Natural killer cell treated with Interleukin-12 subunit alpha and Interleukin-12 subunit beta and Interleukin-15 and Interleukin-18, amount 100 ng/mL, for 72 hours (primary cell): ENCODE data around the gene ABI1. TPM values are rescaled to one million over a fixed set of nuclear protein-coding genes. Genes with fewer than 3 reads are reported as not detected.

ENCODE experiments used
- ATAC-seq, 2 donors: fragments of 150-1000 bp; cut with Tn5 transposase in 1 of 2; sonication (Bioruptor Pico), chemical (Tn5 transposase) in 1 of 2; 2 replicates each; pipeline ENCODE4 v1.10.0; 2021
- DNase-seq: peaks from one replicate; pipeline ENCODE4 v3.0.0; 2022; ENCODE audit warnings: low spot score
- H3K27ac Mint-ChIP-seq, 2 donors: 1 replicate in 1 of 2; 2 replicates in 1 of 2; pipeline ENCODE4 v1.8.0; 2022; ENCODE audit warnings: mixed read lengths in 2 of 2, mild to moderate bottlenecking in 1 of 2, moderate library complexity in 1 of 2
- H3K27me3 Mint-ChIP-seq, 2 donors: 1 replicate in 1 of 2; 2 replicates in 1 of 2; pipeline ENCODE4 v1.8.0; 2022; ENCODE audit warnings: mixed read lengths in 2 of 2
- H3K36me3 Mint-ChIP-seq: one replicate; pipeline ENCODE4 v1.8.0; 2022; ENCODE audit warnings: mixed read lengths
- H3K4me1 Mint-ChIP-seq, 2 donors: 1 replicate in 1 of 2; 2 replicates in 1 of 2; pipeline ENCODE4 v1.8.0; 2022; ENCODE audit warnings: low read depth in 2 of 2, mixed read lengths in 2 of 2, mild to moderate bottlenecking in 1 of 2
- H3K4me3 Mint-ChIP-seq: one replicate; pipeline ENCODE4 v1.8.0; 2022; ENCODE audit warnings: mixed read lengths
- H3K9me3 Mint-ChIP-seq: 2 replicates; pipeline ENCODE4 v1.8.0; 2022; ENCODE audit warnings: mixed read lengths
- total RNA-seq, 2 donors: library from RNA; stranded (reverse); gene quantifications; one replicate each; pipeline ENCODE4 v1.2.3, GENCODE V29; 2022

The ABI1 gene
- total RNA-seq, 2 donors from 2014 or later: 42.1 to 66.7 TPM

DNA sequence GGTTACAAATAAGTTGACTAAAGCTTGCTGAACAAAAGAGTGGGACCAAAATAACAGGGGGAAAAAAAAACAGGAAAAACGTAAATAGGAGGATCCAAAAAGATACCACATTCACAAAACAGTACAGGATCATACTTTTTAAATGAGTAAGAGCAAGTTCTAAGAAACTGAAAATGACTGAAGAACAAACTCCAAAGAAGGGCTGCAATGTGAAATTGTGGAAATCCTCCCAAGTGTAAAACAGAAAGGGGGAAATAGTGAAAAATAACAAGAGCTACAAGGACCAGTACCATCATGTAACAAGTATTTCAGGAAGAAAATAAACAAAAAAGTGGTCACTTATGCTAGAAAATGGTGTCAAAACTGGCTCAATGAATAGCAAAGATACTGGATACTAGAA lies 116.9 kb downstream of the ABI1 start:
- ATAC-seq (no peak), DNase-seq (no peak)
- H3K27me3 Mint-ChIP-seq: no peaks in the 10 kb centered on the region
- H3K9me3 Mint-ChIP-seq: no peaks in the 10 kb centered on the region
- H3K27ac Mint-ChIP-seq: peak overlapping the region; percentile 91 to 96
- peaks cover 26 to 39% of the 10 kb centered on the region in 2 donors for H3K4me1 Mint-ChIP-seq
- peak overlapping the region; percentile 13 for H3K4me3 Mint-ChIP-seq
- H3K36me3 Mint-ChIP-seq: peaks cover 35% of the 10 kb centered on the region

DNA sequence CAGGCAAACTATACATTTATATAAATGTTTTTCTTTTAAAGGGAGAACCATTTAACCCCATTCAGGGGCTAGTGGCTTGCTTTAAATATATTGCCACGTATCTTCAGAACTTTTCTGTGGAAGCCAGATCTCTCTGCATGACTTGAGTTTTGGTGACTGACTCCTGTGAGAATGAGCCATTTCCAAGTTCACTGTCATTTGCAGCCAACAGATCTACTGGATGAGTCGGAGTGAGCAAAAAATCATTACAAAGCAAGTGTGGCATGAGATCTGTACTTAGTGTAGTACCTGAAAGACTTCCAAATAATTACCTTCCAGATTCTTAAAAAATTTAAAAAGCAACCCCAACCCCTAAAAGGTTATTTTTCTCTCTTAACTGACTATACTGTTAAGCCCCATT lies 117.7 kb downstream of the ABI1 start:
- no peaks in the 10 kb centered on the region for H3K9me3 Mint-ChIP-seq
- peaks cover 28 to 46% of the 10 kb centered on the region in 2 donors for H3K4me1 Mint-ChIP-seq
- peak overlapping the region; percentile 91 to 96 for H3K27ac Mint-ChIP-seq
- H3K4me3 Mint-ChIP-seq: no peak overlapping the region
- ATAC-seq (no peak), DNase-seq (no peak)
- H3K27me3 Mint-ChIP-seq: no peaks in the 10 kb centered on the region
- peaks cover 35% of the 10 kb centered on the region for H3K36me3 Mint-ChIP-seq

DNA sequence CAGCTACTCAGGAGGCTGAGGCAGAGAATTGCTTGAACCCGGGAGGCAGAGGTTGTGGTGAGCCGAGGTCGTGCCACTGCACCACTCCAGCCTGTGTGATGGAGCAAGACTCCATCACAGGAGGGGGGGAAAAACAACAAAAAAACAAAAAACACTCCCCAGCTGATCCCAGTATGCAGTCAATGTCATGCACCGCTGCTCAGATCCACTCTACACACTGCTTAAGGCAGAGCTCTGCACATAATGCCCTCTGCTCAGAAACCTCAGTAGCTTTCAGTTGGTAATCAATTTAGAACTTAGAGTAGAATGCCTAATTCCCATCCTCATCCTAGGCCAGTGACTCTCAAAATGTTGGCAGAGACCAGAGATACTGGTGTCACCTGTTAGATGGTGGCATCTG lies 119.4 kb downstream of the ABI1 start:
- no peak overlapping the region for H3K4me3 Mint-ChIP-seq
- peak overlapping the region in 1 of 2 donors; percentile 96 for H3K27ac Mint-ChIP-seq
- H3K27me3 Mint-ChIP-seq: no peaks in the 10 kb centered on the region
- no peaks in the 10 kb centered on the region for H3K9me3 Mint-ChIP-seq
- H3K4me1 Mint-ChIP-seq: peaks cover 39 to 57% of the 10 kb centered on the region in 2 donors
- no peak for ATAC-seq
- DNase-seq: no peak
- peaks cover 35% of the 10 kb centered on the region for H3K36me3 Mint-ChIP-seq

DNA sequence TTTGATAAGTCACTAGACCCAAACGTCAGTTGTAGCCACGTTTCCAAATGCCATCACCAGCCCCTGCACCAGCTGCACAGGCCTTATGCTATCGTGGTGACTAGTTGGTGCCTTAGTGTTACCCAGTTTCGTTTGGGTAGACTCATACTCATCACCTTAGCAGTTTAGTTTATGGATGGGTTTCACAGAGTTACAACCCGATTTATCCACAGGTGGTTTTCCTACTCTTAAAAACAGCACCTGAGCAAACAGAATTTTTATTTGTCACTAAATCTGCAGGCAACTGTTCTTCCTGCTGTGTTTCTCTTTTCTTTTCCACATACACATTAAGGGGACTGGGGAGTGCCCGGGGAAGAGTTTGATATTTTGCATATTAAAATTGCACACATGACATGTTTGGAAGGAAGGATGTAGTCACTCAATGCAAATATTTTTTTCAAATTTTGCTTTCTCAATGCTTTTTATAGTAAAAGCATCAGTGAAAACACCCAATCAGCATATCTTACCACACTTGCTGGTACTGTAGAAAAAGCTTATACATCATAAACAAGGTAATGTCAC lies 121.6 kb downstream of the ABI1 start:
- peaks cover 43% of the 10 kb centered on the region for H3K36me3 Mint-ChIP-seq
- peaks cover 39 to 66% of the 10 kb centered on the region in 2 donors for H3K4me1 Mint-ChIP-seq
- H3K4me3 Mint-ChIP-seq: peak overlapping the region; percentile 80
- ATAC-seq: peak in 1 of 2 donors; percentile 55
- no peak for DNase-seq
- no peaks in the 10 kb centered on the region for H3K9me3 Mint-ChIP-seq
- peak overlapping the region; percentile 92 to 96 for H3K27ac Mint-ChIP-seq
- no peaks in the 10 kb centered on the region for H3K27me3 Mint-ChIP-seq

DNA sequence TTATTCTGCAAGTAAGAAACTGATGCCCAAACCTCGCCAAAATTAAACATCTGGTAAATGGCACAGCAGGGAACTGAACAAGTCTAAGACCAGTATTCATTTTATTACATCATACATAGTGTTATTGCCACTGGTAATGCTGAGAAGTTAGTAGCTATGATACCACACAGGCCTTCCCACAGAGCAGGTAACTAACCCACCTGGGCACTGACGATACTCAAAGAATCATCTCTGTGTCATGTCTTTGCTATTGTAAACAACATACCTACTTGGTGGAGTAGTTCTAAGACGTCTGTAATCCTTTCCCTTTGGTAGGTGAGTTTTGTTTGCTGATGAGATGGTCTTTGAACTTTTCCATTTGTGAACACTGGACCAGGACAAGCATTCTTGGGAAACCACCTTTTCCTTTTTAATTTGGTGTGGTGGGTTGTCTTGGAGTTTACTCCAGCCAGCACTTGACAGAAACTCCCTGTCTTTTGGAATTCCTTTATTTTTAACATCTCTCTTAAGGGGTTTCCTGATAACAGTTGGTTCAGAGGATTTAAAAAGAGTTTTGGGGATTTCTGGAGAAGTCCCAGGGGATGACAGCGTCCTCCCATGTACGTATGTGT lies 122.4 kb downstream of the ABI1 start:
- Mint-ChIP-seq H3K27ac (peak overlapping the region; percentile 92 to 96), H3K9me3 (no peaks in the 10 kb centered on the region), H3K4me1 (peaks cover 35 to 60% of the 10 kb centered on the region in 2 donors), H3K36me3 (peaks cover 36% of the 10 kb centered on the region), H3K4me3 (peak overlapping the region; percentile 80), H3K27me3 (no peaks in the 10 kb centered on the region)
- no peak for ATAC-seq
- no peak for DNase-seq

DNA sequence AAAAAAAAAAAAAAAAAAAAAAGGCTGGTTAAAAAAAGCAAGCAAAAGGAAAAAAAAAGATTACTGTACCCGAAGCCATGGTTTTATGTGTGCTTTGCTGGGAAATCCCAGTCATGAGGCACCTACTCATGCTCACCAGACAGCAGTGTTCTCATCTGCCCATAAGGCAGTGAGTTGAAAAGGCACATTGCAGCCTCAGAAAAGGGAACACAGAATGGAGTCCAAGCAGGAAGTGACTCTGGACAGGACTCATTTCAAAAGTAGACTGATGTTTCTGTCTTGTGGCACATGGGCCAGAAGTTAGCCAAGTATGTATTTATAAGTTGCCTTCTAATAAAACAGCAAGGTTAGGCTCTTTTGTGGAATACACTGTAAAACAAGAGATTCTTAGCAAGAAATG lies 123.0 kb downstream of the ABI1 start:
- peak overlapping the region; percentile 80 for H3K4me3 Mint-ChIP-seq
- DNase-seq (peak; percentile 67), ATAC-seq (peak; percentile 90 to 91)
- peaks cover 29% of the 10 kb centered on the region for H3K36me3 Mint-ChIP-seq
- H3K4me1 Mint-ChIP-seq: peaks cover 36 to 54% of the 10 kb centered on the region in 2 donors
- H3K27me3 Mint-ChIP-seq: no peaks in the 10 kb centered on the region
- H3K9me3 Mint-ChIP-seq: no peaks in the 10 kb centered on the region
- peak overlapping the region; percentile 92 to 96 for H3K27ac Mint-ChIP-seq

DNA sequence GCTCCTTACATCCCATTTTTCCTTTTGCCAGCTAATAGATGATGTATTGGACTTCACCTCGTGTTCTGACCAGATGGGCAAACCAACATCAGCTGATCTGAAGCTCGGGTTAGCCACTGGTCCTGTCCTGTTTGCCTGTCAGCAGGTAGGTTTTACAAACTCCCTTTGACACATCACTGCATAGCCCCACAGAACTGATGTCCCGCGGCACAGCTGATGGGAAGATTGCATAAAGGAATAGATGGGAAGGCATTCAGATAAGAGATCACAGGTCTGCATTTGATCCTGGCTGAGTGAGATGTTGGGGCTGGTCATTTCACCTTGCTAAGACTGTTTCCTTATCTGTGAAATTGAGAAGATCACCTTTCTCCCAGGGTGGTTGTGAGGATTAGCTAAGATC lies 125.3 kb downstream of the ABI1 start:
- no peak overlapping the region for H3K4me3 Mint-ChIP-seq
- H3K27me3 Mint-ChIP-seq: no peaks in the 10 kb centered on the region
- peaks cover 15% of the 10 kb centered on the region for H3K36me3 Mint-ChIP-seq
- H3K4me1 Mint-ChIP-seq: peaks cover 28 to 39% of the 10 kb centered on the region in 2 donors
- peak overlapping the region; percentile 92 to 96 for H3K27ac Mint-ChIP-seq
- DNase-seq: no peak
- no peak for ATAC-seq
- H3K9me3 Mint-ChIP-seq: no peaks in the 10 kb centered on the region

DNA sequence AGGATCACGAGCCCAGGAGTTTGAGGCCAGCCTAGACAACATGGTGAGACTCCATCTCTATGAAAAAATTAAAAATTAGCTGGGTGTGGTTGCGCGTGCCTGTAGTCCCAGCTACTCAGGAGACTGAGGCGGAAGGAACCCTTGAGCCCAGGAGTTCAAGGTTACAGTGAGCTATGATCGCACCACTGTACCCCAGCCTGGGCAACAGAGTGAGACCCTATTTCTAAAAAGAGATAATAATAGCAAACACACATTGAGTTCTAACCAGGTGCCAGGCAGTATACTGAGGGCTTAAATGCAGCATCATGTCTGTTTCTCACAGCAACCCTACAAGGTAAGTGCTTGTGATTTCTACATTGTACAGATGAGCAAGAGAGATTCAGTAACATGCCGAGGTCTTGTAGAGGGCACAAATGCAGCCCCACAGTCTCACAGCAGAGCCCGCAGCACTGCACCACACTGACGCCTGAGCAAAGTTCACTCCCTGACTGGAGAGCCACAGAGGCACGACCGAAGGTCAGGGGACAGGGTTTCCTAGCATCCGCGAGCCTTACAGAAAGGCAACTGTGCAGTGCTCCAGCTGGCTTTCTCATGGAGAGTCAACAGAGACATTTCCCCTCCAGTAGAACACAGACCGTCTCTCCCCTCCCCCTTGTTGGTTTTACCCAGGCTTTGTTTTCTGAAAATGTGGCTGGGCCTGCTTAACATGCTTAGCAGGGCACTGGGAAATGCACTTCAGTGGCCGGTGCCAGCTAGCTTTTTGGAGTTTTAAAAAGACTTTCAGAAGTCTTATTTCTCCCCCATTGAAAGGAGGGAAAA lies 126.8 kb downstream of the ABI1 start:
- Mint-ChIP-seq H3K36me3 (peaks cover 9% of the 10 kb centered on the region), H3K4me1 (peaks cover 20 to 29% of the 10 kb centered on the region in 2 donors), H3K4me3 (no peak overlapping the region), H3K27ac (no peak overlapping the region), H3K9me3 (no peaks in the 10 kb centered on the region), H3K27me3 (no peaks in the 10 kb centered on the region)
- DNase-seq: no peak
- no peak for ATAC-seq

DNA sequence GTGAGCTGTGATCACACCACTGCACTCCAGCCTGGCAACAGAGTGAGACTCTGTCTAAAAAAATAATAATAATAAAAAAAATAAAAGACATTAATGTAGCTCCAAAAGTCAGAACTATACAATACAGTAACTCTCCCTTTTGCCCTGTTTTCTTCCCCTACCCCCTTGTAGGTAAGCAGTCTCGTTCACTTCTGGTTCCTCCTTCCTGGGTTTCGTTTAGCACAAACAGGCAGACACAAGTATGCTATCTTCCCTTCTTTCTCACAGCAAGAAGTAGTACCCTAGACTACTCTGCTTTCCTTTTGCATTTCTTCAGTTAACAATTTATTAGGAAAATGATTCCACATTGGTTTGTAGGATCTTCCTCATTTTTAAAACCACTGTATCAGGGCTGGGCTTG lies 130.2 kb downstream of the ABI1 start:
- Mint-ChIP-seq H3K36me3 (peaks cover 15% of the 10 kb centered on the region), H3K9me3 (no peaks in the 10 kb centered on the region), H3K4me1 (peaks cover 8 to 9% of the 10 kb centered on the region in 2 donors), H3K27ac (no peak overlapping the region), H3K4me3 (no peak overlapping the region), H3K27me3 (no peaks in the 10 kb centered on the region)
- no peak for DNase-seq
- ATAC-seq: no peak

DNA sequence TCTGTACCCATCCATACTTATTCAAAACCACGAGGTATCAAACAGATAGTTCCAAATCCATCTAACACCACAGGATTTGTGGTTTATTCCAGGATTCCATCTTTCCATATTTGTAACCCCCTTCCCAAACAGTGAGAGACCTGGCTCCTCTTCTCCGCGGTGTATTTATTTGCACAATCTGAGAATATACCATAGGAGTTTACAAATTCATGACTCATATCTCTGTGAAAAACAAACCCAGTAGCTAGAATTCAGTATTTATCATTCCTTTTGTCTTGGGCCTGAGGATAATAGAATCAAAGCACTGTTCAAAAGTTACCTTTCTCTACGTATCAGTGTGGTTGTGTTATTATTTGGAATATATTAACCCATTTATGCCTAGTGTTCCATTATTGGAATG lies 131.4 kb downstream of the ABI1 start:
- no peaks in the 10 kb centered on the region for H3K27me3 Mint-ChIP-seq
- H3K4me1 Mint-ChIP-seq: peaks cover 4 to 8% of the 10 kb centered on the region in 2 donors
- H3K36me3 Mint-ChIP-seq: peaks cover 15% of the 10 kb centered on the region
- no peak overlapping the region for H3K27ac Mint-ChIP-seq
- ATAC-seq: no peak
- DNase-seq: no peak
- H3K9me3 Mint-ChIP-seq: no peaks in the 10 kb centered on the region
- no peak overlapping the region for H3K4me3 Mint-ChIP-seq

DNA sequence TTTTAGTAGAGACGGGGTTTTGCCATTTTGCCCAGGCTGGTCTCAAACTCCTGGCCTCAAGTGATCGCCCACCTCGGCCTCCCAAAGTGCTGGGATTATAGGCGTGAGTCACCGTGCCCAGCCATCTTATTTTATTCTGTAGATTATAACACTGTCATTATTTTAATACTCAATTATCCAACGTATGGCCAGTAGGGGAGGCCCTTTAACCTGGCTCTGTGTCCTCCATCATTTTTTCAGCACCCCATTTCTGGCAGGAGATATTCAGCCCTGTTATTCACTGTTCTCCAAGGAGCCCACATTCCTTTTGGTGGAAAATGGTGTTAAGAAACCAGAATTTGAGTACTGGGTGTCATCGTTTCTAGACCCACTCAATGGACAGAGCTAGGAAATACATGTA lies 131.8 kb downstream of the ABI1 start:
- peaks cover 15% of the 10 kb centered on the region for H3K36me3 Mint-ChIP-seq
- ATAC-seq (no peak), DNase-seq (no peak)
- no peaks in the 10 kb centered on the region for H3K27me3 Mint-ChIP-seq
- H3K27ac Mint-ChIP-seq: no peak overlapping the region
- no peaks in the 10 kb centered on the region for H3K9me3 Mint-ChIP-seq
- peaks cover 4 to 8% of the 10 kb centered on the region in 2 donors for H3K4me1 Mint-ChIP-seq
- no peak overlapping the region for H3K4me3 Mint-ChIP-seq

DNA sequence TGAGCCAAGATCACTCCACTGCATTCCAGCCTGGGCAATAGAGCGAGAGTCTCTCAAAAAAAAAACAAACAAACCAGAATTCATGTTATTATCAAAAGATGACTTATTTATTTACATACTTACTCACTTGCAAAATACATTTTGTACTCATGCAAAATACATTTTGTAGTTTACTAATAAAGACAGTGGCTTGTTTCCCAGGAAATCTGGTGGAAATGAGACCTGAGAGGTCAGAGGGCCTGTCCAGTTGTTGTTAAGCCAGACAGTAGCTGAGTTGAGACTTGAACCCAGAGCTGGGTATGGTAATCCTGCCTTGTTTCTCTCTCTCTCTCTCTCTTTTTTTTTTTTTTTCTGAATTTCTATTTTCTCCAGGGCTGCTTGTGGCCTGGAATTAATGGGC lies 133.8 kb downstream of the ABI1 start:
- H3K4me3 Mint-ChIP-seq: no peak overlapping the region
- no peak overlapping the region for H3K27ac Mint-ChIP-seq
- H3K9me3 Mint-ChIP-seq: no peaks in the 10 kb centered on the region
- DNase-seq: no peak
- peaks cover 4 to 5% of the 10 kb centered on the region in 2 donors for H3K4me1 Mint-ChIP-seq
- H3K36me3 Mint-ChIP-seq: peaks cover 15% of the 10 kb centered on the region
- H3K27me3 Mint-ChIP-seq: no peaks in the 10 kb centered on the region
- ATAC-seq: no peak

DNA sequence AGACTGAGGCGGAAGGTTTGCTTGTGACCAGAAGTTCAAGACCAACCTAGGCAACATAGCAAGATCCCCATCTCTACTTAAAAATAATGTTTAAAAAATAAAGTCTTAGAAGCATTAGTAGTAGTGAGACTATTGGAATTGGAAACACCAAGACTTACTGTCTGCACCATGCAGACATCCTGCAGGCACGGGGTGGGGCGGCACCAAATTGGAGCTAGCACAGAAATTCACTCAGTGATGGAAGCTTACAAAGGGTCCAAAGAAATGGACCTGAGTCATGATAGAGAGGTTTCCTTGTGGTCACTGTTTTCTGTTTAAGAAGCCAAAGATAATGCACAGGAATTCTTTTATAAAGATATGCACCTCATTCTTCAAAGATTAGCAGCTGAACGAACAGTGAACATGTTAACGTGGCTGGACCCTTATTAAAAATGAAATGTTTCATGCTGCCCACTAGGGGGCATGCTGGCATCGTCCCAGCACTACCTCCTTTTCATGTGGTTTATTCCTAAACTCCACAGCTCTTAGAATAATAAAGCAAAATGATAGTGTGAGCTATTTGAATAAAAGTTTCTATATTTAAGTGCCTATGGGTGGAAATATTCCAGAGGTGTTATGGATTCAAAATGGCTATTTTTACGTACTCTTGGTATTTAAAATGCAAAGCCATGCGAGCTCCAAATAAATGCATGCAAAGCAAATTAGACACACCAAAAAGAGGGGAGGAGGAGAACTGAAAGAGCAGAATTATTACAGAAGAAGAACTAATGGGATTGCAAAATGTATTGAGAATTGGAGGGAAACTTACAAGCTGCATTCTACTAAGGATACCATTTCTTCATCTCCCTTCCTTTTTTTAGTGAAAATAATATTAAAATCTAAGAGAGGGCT lies 134.7 kb downstream of the ABI1 start:
- no peak for DNase-seq
- peak overlapping the region; percentile 21 to 28 for H3K27ac Mint-ChIP-seq

More for the DNA sequence above, 134.7 kb downstream of the ABI1 start:
- H3K4me1 Mint-ChIP-seq: peaks cover 13 to 14% of the 10 kb centered on the region in 2 donors
- H3K9me3 Mint-ChIP-seq: no peaks in the 10 kb centered on the region
- peaks cover 15% of the 10 kb centered on the region for H3K36me3 Mint-ChIP-seq
- no peak for ATAC-seq
- H3K27me3 Mint-ChIP-seq: no peaks in the 10 kb centered on the region
- H3K4me3 Mint-ChIP-seq: no peak overlapping the region
